ENCODE data around the gene DDX39B.
"Not testable (repeated sequence)": the region's sequence is repeated elsewhere in the genome, so short reads cannot be mapped to it uniquely, and the experiment has no call there.

Gene DDX39B

GRCh38 chr6:31541658-31542521, at the start of gene DDX39B:
Gene DDX39B (minus strand): TSS chr6:31542003. CDS start chr6:31540532, 1,471 bp downstream.
- DNase-seq = peak; percentile 95

GRCh38 chr6:31590691-31591090, 48.9 kb upstream of the DDX39B start:
- DNase-seq = not testable (repeated sequence)

GRCh38 chr6:31588871-31589650, 47.3 kb upstream of the DDX39B start:
- no peak for DNase-seq

- DNase-seq = no peak
Observed at GRCh38 chr6:31587791-31588777, 46.3 kb upstream of the DDX39B start.

- peak; percentile 15 for DNase-seq
Observed at GRCh38 chr6:31586599-31587281, 44.9 kb upstream of the DDX39B start.

GRCh38 chr6:31586008-31586407, 44.2 kb upstream of the DDX39B start, which contains the start of gene LST1:
Gene LST1 (plus strand): TSS chr6:31586277. CDS start chr6:31587300, 1,023 bp downstream.
- DNase-seq = peak; percentile 14

GRCh38 chr6:31585491-31585890, 43.7 kb upstream of the DDX39B start:
- DNase-seq = peak; percentile 73

- peak; percentile 40 for DNase-seq
Observed at GRCh38 chr6:31582230-31582643, 40.4 kb upstream of the DDX39B start, which contains the start of gene LTB. Gene LTB (minus strand): TSS chr6:31582424. CDS start chr6:31582417, 7 bp downstream.

- DNase-seq = peak; percentile 24
Observed at GRCh38 chr6:31581434-31582229, 39.8 kb upstream of the DDX39B start.

- peak; percentile 92 for DNase-seq
Observed at GRCh38 chr6:31580807-31581433, 39.1 kb upstream of the DDX39B start.

- peak; percentile 28 for DNase-seq
Observed at GRCh38 chr6:31580438-31580740, 38.6 kb upstream of the DDX39B start.

- peak; percentile 51 for DNase-seq
Observed at GRCh38 chr6:31579546-31580437, 38.0 kb upstream of the DDX39B start.

GRCh38 chr6:31579119-31579505, 37.3 kb upstream of the DDX39B start:
- peak; percentile 34 for DNase-seq

GRCh38 chr6:31578184-31579118, 36.6 kb upstream of the DDX39B start:
- peak; percentile 47 for DNase-seq

- no peak for DNase-seq
Observed at GRCh38 chr6:31577579-31577966, 35.8 kb upstream of the DDX39B start.

GRCh38 chr6:31576897-31577578, 35.2 kb upstream of the DDX39B start:
- DNase-seq = peak; percentile 67

- no peak for DNase-seq
Observed at GRCh38 chr6:31575952-31576685, 34.3 kb upstream of the DDX39B start.

Data from activated CD4-positive, alpha-beta T cell treated with anti-CD3 and anti-CD28 coated beads for 48 hours (primary cell).